Measurements from ENCODE around the gene OSBPL10. TPM values are rescaled to one million over a fixed set of nuclear protein-coding genes. Genes with fewer than 3 reads are reported as not detected.
A peak's percentile ranks its signal among the peaks of the same experiment; 100 is the strongest.

OSBPL10 gene
- total and polyA plus RNA-seq, 2 of the 4 experiments (the other 2 are of a cell fraction): 9.5 to 10.1 TPM

DNA sequence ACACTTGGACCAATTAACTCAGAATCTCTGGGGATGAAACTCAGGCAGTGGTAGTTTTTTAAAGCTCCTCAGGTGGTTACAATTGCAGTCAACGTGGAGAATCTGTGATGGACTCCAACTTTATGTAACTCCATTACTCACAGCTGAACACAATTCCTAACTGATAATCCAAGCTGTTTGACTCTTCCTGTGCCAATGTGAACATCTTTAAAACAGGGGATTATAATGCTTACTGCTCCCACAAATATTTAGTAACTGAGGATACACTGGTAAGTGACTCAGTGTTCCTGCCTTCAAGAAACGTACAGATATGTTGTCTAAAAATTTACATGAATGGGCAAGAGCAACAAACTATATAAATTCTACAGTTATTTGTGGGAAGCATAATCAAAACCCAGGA, 85.6 kb downstream of the OSBPL10 start:
- H4K20me1 ChIP-seq (ENCODE audit: insufficient read depth, low read length): no peaks in the 10 kb centered on the region
- H3K56ac ChIP-seq (ENCODE audit: extremely low read depth, insufficient read depth, low read length): no peak overlapping the region
- H4K8ac ChIP-seq (ENCODE audit: low read depth in 2 of 2, low read length in 2 of 2): no peak overlapping the region
- no peak overlapping the region for H3K27ac ChIP-seq (ENCODE audit: insufficient read depth, low read length)
- no peak overlapping the region for H2BK5ac ChIP-seq (ENCODE audit: low read depth, low read length, poor library complexity, severe bottlenecking)
- peak; percentile 69 for ATAC-seq (ENCODE audit: low read depth)
- H2BK20ac ChIP-seq (ENCODE audit: low read depth, low read length): no peak overlapping the region
- in situ Hi-C loops (cut with MboI; ENCODE audit: low sequenced_read_pairs): no loop called here
- intact Hi-C loops (cut with micrococcal nuclease): no loop called here
- DNase-seq: peak; percentile 73
- no CpG with 5 or more reads among the region's 2 CpGs for WGBS, 2 experiments (ENCODE audit: extremely low coverage in 2 of 2, insufficient read length in 1 of 2)
- dilution Hi-C loops (cut with HindIII; ENCODE audit: low sequenced_read_pairs, unreplicated experiment): no loop called here
- H3K18ac ChIP-seq (ENCODE audit: low read depth, low read length): no peak overlapping the region
- POLR2A ChIA-PET (ENCODE audit: unreplicated experiment): no interaction called here
- H3K4me1 ChIP-seq (ENCODE audit: control insufficient read depth, insufficient read depth, low read length): peaks cover 5% of the 10 kb centered on the region; the same call in 1 of the 2 replicates
- H2AFZ ChIP-seq (replicated peaks; ENCODE audit: low read length, poor library complexity): no peak overlapping the region
- H2AK5ac ChIP-seq (ENCODE audit: low read depth, low read length): no peak overlapping the region
- H2BK15ac ChIP-seq (ENCODE audit: low read depth, low read length): no peak overlapping the region
- no peak for TF ChIP-seq SMC3 (IDR thresholded peaks at IDR 0.05; ENCODE audit: low read depth, low read length)
- no peak for TF ChIP-seq MXI1 (IDR thresholded peaks at IDR 0.05; ENCODE audit: borderline replicate concordance, low read depth, low read length)
- no peak for TF ChIP-seq RCOR1 (IDR thresholded peaks at IDR 0.05; ENCODE audit: insufficient replicate concordance, low read length)
- no peak for TF ChIP-seq RFX5 (IDR thresholded peaks at IDR 0.05; ENCODE audit: low read depth, low read length)
- no peak for TF ChIP-seq CHD1 (IDR thresholded peaks at IDR 0.05; ENCODE audit: low read depth, low read length)
- no peak for TF ChIP-seq FOS (IDR thresholded peaks at IDR 0.05; ENCODE audit: low read depth, low read length)
- TF ChIP-seq CTCF (conservative IDR thresholded peaks at IDR 0.05; ENCODE audit: low read depth, low read length): no peak
- no peak for TF ChIP-seq ELK1 (IDR thresholded peaks at IDR 0.05; ENCODE audit: borderline replicate concordance, low read depth, low read length)
- no peak for TF ChIP-seq RAD21 (IDR thresholded peaks at IDR 0.05; ENCODE audit: low read length)
- TF ChIP-seq POLR2A (IDR thresholded peaks at IDR 0.05; ENCODE audit: low read depth, low read length): no peak
- no peak for TF ChIP-seq CEBPB (IDR thresholded peaks at IDR 0.05; ENCODE audit: low read depth, low read length)
- TF ChIP-seq BHLHE40 (IDR thresholded peaks at IDR 0.05; ENCODE audit: low read depth, low read length): no peak
- no peak for TF ChIP-seq MAFK (IDR thresholded peaks at IDR 0.05; ENCODE audit: low read depth, low read length)
- no peaks in the 10 kb centered on the region for H3K36me3 ChIP-seq (ENCODE audit: control insufficient read depth, insufficient read depth, low read length)
- H3K9ac ChIP-seq (ENCODE audit: low read depth, low read length): no peak overlapping the region
- H3K9me3 ChIP-seq (ENCODE audit: control insufficient read depth, insufficient read depth, low read length): no peaks in the 10 kb centered on the region
- no peak overlapping the region for H4K91ac ChIP-seq (ENCODE audit: insufficient read depth, low read depth, low read length)
- no peak overlapping the region for H3K14ac ChIP-seq (replicated peaks; ENCODE audit: low read depth, low read length)
- H3K4me2 ChIP-seq (ENCODE audit: low read depth, low read length): no peak overlapping the region
- H3K27me3 ChIP-seq (ENCODE audit: control insufficient read depth, insufficient read depth, low read length): peaks cover 3% of the 10 kb centered on the region; the same call in 1 of the 2 replicates
- CTCF ChIA-PET: no interaction called here
- no peak overlapping the region for H3K4ac ChIP-seq (ENCODE audit: low read depth, low read length)
- no peak overlapping the region for H3K4me3 ChIP-seq (ENCODE audit: insufficient read depth, low read depth, low read length)
- no peak overlapping the region for H4K5ac ChIP-seq (ENCODE audit: low read depth, low read length)
- H3K23ac ChIP-seq (ENCODE audit: low read depth, low read length): no peak overlapping the region
- peaks cover 3% of the 10 kb centered on the region; the same call in 1 of the 2 replicates for H3K9me1 ChIP-seq (ENCODE audit: insufficient read depth, low read length)
- H2BK120ac ChIP-seq (ENCODE audit: low read depth, low read length): no peak overlapping the region
- no peak overlapping the region for H2AK9ac ChIP-seq (replicated peaks; ENCODE audit: low read depth, low read length, poor library complexity)
- H3K79me1 ChIP-seq (ENCODE audit: low read depth in 1 of 2, low read length in 2 of 2): no peaks in the 10 kb centered on the region
- no TSS peak for BruUV-seq (replicated peaks)
